ENCODE measurements around the gene PROB1. TPM values are rescaled to one million over a fixed set of nuclear protein-coding genes. Genes with fewer than 3 reads are reported as not detected.

Gene PROB1
- total RNA-seq, 1 experiment from 2014 or later = 3.4 TPM

GRCh38 chr5:139377226-139377625 lies 17.7 kb downstream of the PROB1 start:
- no peak overlapping the region for H3K9ac ChIP-seq (ENCODE audit: extremely low read depth, insufficient read length, low read length)
- no peak overlapping the region for H2AFZ ChIP-seq (ENCODE audit: low read length)
- peaks cover 15 to 19% of the 10 kb centered on the region in 2 experiments; a peak in 3 of 4 replicates for H3K4me1 Mint-ChIP-seq
- no peak for DNase-seq
- WGBS (ENCODE audit: extremely low coverage, insufficient read length, low lambda C conversion rate) = no CpG with 5 or more reads among the region's 3 CpGs
- no peak overlapping the region for H2BK120ac ChIP-seq (ENCODE audit: low read depth, low read length, poor library complexity, severe bottlenecking)
- H3K56ac ChIP-seq (ENCODE audit: insufficient read length, low read depth, low read length) = no peak overlapping the region
- no peak overlapping the region for H2BK15ac ChIP-seq (ENCODE audit: low read depth, low read length)
- no peak for TF ChIP-seq CTCF (conservative IDR thresholded peaks at IDR 0.05)
- no peak overlapping the region; a peak in 1 of 7 replicates for H3K27ac Mint-ChIP-seq
- no peaks in the 10 kb centered on the region for H4K20me1 ChIP-seq (ENCODE audit: control insufficient read depth, insufficient read depth, insufficient read length)
- no peaks in the 10 kb centered on the region for H3K4me1 ChIP-seq (ENCODE audit: insufficient read depth, low read length)
- H3K79me2 ChIP-seq (ENCODE audit: insufficient read depth, low read length) = no peaks in the 10 kb centered on the region
- no peak overlapping the region for H3K4ac ChIP-seq (ENCODE audit: low read depth, low read length)
- H4K8ac ChIP-seq (replicated peaks; ENCODE audit: insufficient read length, low read depth, low read length) = no peak overlapping the region
- H3K36me3 Mint-ChIP-seq (ENCODE audit: insufficient read depth in 1 of 3, low read depth in 3 of 3) = peaks cover 1 to 14% (median 2%) of the 10 kb centered on the region in 3 experiments; a peak in 6 of 7 replicates
- H2AK5ac ChIP-seq (ENCODE audit: insufficient read length, low read length) = no peak overlapping the region
- H3K4me2 ChIP-seq (ENCODE audit: insufficient read depth, insufficient read length, low read length) = no peak overlapping the region
- no peaks in the 10 kb centered on the region for H3K79me1 ChIP-seq (ENCODE audit: insufficient read depth, low read depth, low read length, poor library complexity, severe bottlenecking)
- no peak overlapping the region for H3T11ph ChIP-seq (ENCODE audit: low read length)
- no peak overlapping the region for H2BK20ac ChIP-seq (ENCODE audit: low read depth, low read length, poor library complexity, severe bottlenecking)
- H2BK12ac ChIP-seq (ENCODE audit: insufficient read length, low read depth, low read length) = no peak overlapping the region
- H3K9me3 Mint-ChIP-seq = no peaks in the 10 kb centered on the region
- no peak overlapping the region for H3K4me3 Mint-ChIP-seq
- H3K14ac ChIP-seq (ENCODE audit: insufficient read depth, low read length) = no peak overlapping the region
- no peak overlapping the region for H4K5ac ChIP-seq (ENCODE audit: insufficient read length, low read depth, low read length)
- H3K9me3 ChIP-seq (ENCODE audit: control insufficient read depth, low read depth, low read length) = no peaks in the 10 kb centered on the region
- no peaks in the 10 kb centered on the region for H3K23me2 ChIP-seq (ENCODE audit: insufficient read length, low read depth, low read length, poor library complexity, severe bottlenecking)
- no peak overlapping the region for H3K27ac ChIP-seq (ENCODE audit: insufficient read length, low read depth, low read length)
- no peaks in the 10 kb centered on the region for H3K27me3 Mint-ChIP-seq (ENCODE audit: low read depth)
- no peak overlapping the region for H3K23ac ChIP-seq (ENCODE audit: insufficient read length, low read depth, low read length)
- no peak overlapping the region for H3K18ac ChIP-seq (ENCODE audit: insufficient read length, low read depth, low read length)
- no peak overlapping the region for H4K91ac ChIP-seq (ENCODE audit: insufficient read length, low read depth, low read length)
- H2BK5ac ChIP-seq (ENCODE audit: insufficient read length, low read length) = no peak overlapping the region
- no peaks in the 10 kb centered on the region for H3K27me3 ChIP-seq (ENCODE audit: insufficient read depth, low read length)
